ACC112 (cell line): ENCODE results near the gene KNSTRN.
A peak's percentile ranks its signal among the peaks of the same experiment; 100 is the strongest.

Experiments used
- H2AFZ ChIP-seq: fragments of 200-600 bp; sonication (generic); one replicate; pipeline ENCODE4 v1.6.0; 2017; ENCODE audit warnings: antibody characterized with exemption, low read length; ENCODE audit not compliant: unreplicated experiment
- H3K27ac ChIP-seq: fragments of 200-600 bp; sonication (generic); 2 replicates; pipeline ENCODE4 v1.5.1; 2014; ENCODE audit warnings: low read depth, mild to moderate bottlenecking, antibody characterized with exemption, low read length, moderate library complexity
- H3K27me3 ChIP-seq: fragments of 200-600 bp; sonication (generic); 2 replicates; pipeline ENCODE4 v1.6.1; 2014; ENCODE audit warnings: mild to moderate bottlenecking, antibody characterized with exemption, low read length, moderate library complexity, mixed read lengths; ENCODE audit not compliant: insufficient read depth
- H3K36me3 ChIP-seq: fragments of 200-600 bp; sonication (generic); 2 replicates; pipeline ENCODE4 v1.6.1; 2016; ENCODE audit warnings: mild to moderate bottlenecking, antibody characterized with exemption, low read length, moderate library complexity, mixed read lengths; ENCODE audit not compliant: insufficient read depth
- H3K4me1 ChIP-seq: fragments of 200-600 bp; sonication (generic); one replicate; pipeline ENCODE4 v1.6.1; 2016; ENCODE audit warnings: low read length, mixed read lengths; ENCODE audit not compliant: insufficient read depth, unreplicated experiment, control insufficient read depth
- H3K4me3 ChIP-seq: fragments of 200-600 bp; sonication (generic); 2 replicates; pipeline ENCODE4 v1.5.1; 2014; ENCODE audit warnings: mild to moderate bottlenecking, low read depth, low read length
- H3K79me2 ChIP-seq: fragments of 200-600 bp; sonication (generic); one replicate; pipeline ENCODE4 v1.6.0; 2016; ENCODE audit warnings: low read length; ENCODE audit not compliant: control insufficient read depth, unreplicated experiment, insufficient read depth

Gene KNSTRN

GRCh38 chr15:40441565-40442531, 59.3 kb downstream of the KNSTRN start:
- peaks cover 44% of the 10 kb centered on the region for H3K79me2 ChIP-seq
- peaks cover 14% of the 10 kb centered on the region; the same call in 1 of the 2 replicates for H3K27me3 ChIP-seq
- H3K4me1 ChIP-seq, result peaks cover 18% of the 10 kb centered on the region
- no peaks in the 10 kb centered on the region for H3K36me3 ChIP-seq
- peak overlapping the region; percentile 97 for H3K4me3 ChIP-seq
- H2AFZ ChIP-seq, result peak overlapping the region; percentile 74
- no peak overlapping the region for H3K27ac ChIP-seq

- Histone ChIP-seq H3K79me2 (peaks cover 46% of the 10 kb centered on the region), H3K4me3 (no peak overlapping the region), H3K36me3 (no peaks in the 10 kb centered on the region), H3K27me3 (0 out of 2 replicates have a peak, but pooled peaks cover 3% of the 10 kb centered on the region), H3K27ac (no peak overlapping the region), H3K4me1 (peaks cover 11% of the 10 kb centered on the region), H2AFZ (no peak overlapping the region)
Measured at GRCh38 chr15:40443255-40443654, 60.7 kb downstream of the KNSTRN start.

- Histone ChIP-seq H3K27me3 (0 out of 2 replicates have a peak, but pooled peaks cover 3% of the 10 kb centered on the region), H3K27ac (no peak overlapping the region), H3K36me3 (no peaks in the 10 kb centered on the region), H3K79me2 (peaks cover 46% of the 10 kb centered on the region), H3K4me1 (peaks cover 11% of the 10 kb centered on the region), H2AFZ (no peak overlapping the region), H3K4me3 (no peak overlapping the region)
Measured at GRCh38 chr15:40443846-40444245, 61.3 kb downstream of the KNSTRN start.
